Gastroesophageal sphincter (tissue), 3 donors: ENCODE measurements around the gene CCNYL1.
"Not testable (repeated sequence)": the region's sequence is repeated elsewhere in the genome, so short reads cannot be mapped to it uniquely, and the experiment has no call there.

Experiments used
- POLR2A ChIP-seq, 2 donors: fragments of 450-650 bp; IDR thresholded peaks; one replicate each; pipeline ENCODE4 v1.6.1; 2017; ENCODE audit warnings: antibody characterized with exemption in 2 of 2, mild to moderate bottlenecking in 2 of 2, moderate library complexity in 1 of 2
- TF ChIP-seq, protein P1 (sequence below), 4 experiments: fragments of 200-600 bp in 2 of 4; fragments of 450-650 bp in 2 of 4; sonication (generic) in 1 of 4; IDR thresholded peaks; one replicate each; pipeline ENCODE4 v1.5.1; 2017 to 2019; ENCODE audit warnings: antibody characterized with exemption in 4 of 4, mild to moderate bottlenecking in 2 of 4, moderate library complexity in 2 of 4

DNA sequence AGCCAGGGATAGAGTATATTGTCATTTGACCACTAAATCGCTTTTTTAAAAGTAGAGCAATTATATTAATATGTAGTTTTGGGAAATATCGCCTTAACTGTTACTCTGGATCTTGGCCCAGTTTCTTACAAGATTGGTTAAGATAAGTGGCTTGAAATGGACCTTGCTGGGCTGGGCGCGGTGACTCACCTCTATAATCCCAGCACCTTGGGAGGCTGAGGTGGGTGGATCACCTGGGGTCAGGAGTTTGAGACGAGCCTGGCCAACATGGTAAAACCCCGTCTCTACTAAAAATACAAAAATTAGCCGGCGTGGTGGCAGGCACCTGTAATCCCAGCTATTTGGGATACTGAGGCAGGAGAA lies 12.0 kb downstream of the CCNYL1 start:
- TF ChIP-seq POLR2A (IDR thresholded peaks at IDR 0.05): not testable (repeated sequence)
- TF ChIP-seq, protein P1, sequence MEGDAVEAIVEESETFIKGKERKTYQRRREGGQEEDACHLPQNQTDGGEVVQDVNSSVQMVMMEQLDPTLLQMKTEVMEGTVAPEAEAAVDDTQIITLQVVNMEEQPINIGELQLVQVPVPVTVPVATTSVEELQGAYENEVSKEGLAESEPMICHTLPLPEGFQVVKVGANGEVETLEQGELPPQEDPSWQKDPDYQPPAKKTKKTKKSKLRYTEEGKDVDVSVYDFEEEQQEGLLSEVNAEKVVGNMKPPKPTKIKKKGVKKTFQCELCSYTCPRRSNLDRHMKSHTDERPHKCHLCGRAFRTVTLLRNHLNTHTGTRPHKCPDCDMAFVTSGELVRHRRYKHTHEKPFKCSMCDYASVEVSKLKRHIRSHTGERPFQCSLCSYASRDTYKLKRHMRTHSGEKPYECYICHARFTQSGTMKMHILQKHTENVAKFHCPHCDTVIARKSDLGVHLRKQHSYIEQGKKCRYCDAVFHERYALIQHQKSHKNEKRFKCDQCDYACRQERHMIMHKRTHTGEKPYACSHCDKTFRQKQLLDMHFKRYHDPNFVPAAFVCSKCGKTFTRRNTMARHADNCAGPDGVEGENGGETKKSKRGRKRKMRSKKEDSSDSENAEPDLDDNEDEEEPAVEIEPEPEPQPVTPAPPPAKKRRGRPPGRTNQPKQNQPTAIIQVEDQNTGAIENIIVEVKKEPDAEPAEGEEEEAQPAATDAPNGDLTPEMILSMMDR (IDR thresholded peaks at IDR 0.05): not testable (repeated sequence)
